Activated CD4-positive, alpha-beta T cell treated with anti-CD3 and anti-CD28 coated beads for 24 hours (primary cell): Measurements from ENCODE around the gene COL5A2.

Experiments used
- DNase-seq, 2 donors: peaks; one replicate each; pipeline ENCODE4 v3.0.0-alpha.2; 2020; ENCODE audit warnings: low read depth in 2 of 2

The COL5A2 gene

GRCh38 chr2:189049709-189050164 is 129.8 kb downstream of the COL5A2 start:
- no peak for DNase-seq

- DNase-seq, result no peak
These were observed 131.4 kb downstream of the COL5A2 start for GRCh38 chr2:189048189-189048588.

GRCh38 chr2:189047171-189047888 is 132.2 kb downstream of the COL5A2 start:
- no peak for DNase-seq

GRCh38 chr2:189046320-189046719 is 133.2 kb downstream of the COL5A2 start:
- no peak for DNase-seq

GRCh38 chr2:189045836-189046235 is 133.7 kb downstream of the COL5A2 start:
- no peak for DNase-seq

- no peak for DNase-seq
These were observed 142.0 kb downstream of the COL5A2 start for GRCh38 chr2:189037518-189037917.

- DNase-seq, result no peak
These were observed 154.5 kb downstream of the COL5A2 start for GRCh38 chr2:189024901-189025618.

- DNase-seq, result no peak
These were observed 157.1 kb downstream of the COL5A2 start for GRCh38 chr2:189022492-189022891.

- no peak for DNase-seq
These were observed 157.5 kb downstream of the COL5A2 start for GRCh38 chr2:189022053-189022481.

- no peak for DNase-seq
These were observed 159.4 kb downstream of the COL5A2 start for GRCh38 chr2:189020179-189020578.

GRCh38 chr2:189018631-189019030 is 160.9 kb downstream of the COL5A2 start:
- no peak for DNase-seq

- no peak for DNase-seq
These were observed 163.2 kb downstream of the COL5A2 start for GRCh38 chr2:189016311-189016861.

- DNase-seq, result no peak
These were observed 164.2 kb downstream of the COL5A2 start for GRCh38 chr2:189015359-189015758.

- DNase-seq, result no peak
These were observed 165.0 kb downstream of the COL5A2 start for GRCh38 chr2:189014449-189015138.

- no peak for DNase-seq
These were observed 165.7 kb downstream of the COL5A2 start for GRCh38 chr2:189013671-189014448.

GRCh38 chr2:189013031-189013430 is 166.5 kb downstream of the COL5A2 start:
- no peak for DNase-seq

- DNase-seq, result no peak
These were observed 167.2 kb downstream of the COL5A2 start for GRCh38 chr2:189012351-189012750.

- no peak for DNase-seq
These were observed 169.0 kb downstream of the COL5A2 start for GRCh38 chr2:189010536-189010935.

- DNase-seq, result no peak
These were observed 170.9 kb downstream of the COL5A2 start for GRCh38 chr2:189008555-189009262.

- no peak for DNase-seq
These were observed 177.5 kb downstream of the COL5A2 start for GRCh38 chr2:189002079-189002478.

GRCh38 chr2:189000221-189000620 is 179.3 kb downstream of the COL5A2 start:
- DNase-seq, result no peak
